M059J (cell line): ENCODE measurements around the gene TRIP4. TPM values are rescaled to one million over a fixed set of nuclear protein-coding genes. Genes with fewer than 3 reads are reported as not detected.
A peak's percentile ranks its signal among the peaks of the same experiment; 100 is the strongest.

Source experiments
- DNase-seq: peaks from one replicate; pipeline ENCODE4 v3.0.0-alpha.2; 2012; ENCODE audit warnings: low read depth
- total RNA-seq: library from RNA; depleted of rRNA; stranded (reverse); fragments of >200 nt; shearing (Covaris generic); gene quantifications from 2 replicates; pipeline ENCODE4 v1.2.3, GENCODE V29; 2014

TRIP4 gene
- total RNA-seq, 1 experiment from 2014 or later = 10.5 TPM

DNA sequence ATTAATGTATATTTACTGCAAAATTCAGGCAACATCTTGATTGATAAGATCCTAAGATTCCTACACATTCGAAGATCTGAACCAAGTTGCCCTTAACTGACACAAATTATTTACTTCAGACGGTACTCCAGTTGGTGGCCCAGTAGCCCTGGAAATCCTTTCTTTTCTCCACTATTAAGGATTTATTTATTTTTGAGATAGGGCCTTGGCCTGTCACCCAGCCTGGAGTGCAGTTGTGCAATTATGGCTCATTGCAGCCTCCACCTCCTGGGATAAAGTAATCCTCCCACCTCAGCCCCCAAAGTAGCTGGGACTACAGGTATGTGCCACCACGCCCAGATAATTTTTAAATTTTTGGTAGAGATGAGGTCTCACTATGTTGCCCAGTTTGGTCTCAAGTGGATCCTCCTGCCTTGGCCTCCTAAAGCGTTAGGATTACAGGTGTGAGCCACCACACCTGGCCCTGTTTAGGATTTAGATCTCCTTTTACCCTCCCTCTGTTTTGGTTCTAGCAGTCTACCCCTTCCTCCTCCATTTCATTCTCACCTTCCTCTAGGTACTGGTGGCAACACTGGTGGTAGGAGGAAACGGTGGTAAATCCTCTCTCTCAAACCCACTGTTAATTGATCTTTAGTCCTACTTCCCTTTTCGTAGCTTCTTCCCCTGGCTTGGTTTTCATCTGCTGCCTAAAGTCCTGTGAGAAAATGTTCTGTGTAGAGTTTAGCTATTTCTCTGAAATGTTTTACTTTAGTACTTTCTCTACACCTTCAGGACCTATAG, 60.1 kb downstream of the TRIP4 start:
- DNase-seq = no peak

DNA sequence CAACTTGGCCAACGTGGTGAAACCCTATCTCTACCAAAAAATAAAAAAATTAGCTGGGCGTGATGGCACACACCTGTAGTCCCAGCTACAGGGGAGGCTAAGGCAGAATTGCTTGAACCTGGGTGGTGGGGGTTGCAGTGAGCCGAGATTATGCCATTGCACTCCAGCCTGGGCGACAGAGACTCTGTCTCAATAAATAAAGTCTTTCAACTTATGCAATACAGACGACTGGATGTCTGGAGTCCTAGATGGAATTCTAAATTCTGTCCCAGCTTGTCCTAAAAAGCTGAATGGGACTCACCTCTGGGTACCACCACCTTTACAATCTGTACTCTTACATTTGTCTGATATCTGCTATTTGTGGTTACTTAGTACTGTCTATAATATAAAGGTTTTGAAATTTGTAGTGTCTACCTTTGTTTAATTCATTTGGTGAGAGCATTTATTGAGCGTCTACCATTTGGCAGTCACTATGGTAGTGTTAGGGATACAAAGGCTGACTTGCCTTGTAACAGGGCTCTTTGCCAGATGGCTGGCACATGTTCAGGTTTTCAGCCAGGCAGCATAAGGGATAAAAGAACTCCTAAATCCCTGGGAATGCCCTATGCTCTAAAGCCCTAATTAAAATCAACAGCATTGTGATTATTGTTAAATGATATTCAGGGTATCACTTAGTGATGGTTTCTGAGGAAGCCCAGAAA, 65.5 kb downstream of the TRIP4 start:
- DNase-seq = no peak

DNA sequence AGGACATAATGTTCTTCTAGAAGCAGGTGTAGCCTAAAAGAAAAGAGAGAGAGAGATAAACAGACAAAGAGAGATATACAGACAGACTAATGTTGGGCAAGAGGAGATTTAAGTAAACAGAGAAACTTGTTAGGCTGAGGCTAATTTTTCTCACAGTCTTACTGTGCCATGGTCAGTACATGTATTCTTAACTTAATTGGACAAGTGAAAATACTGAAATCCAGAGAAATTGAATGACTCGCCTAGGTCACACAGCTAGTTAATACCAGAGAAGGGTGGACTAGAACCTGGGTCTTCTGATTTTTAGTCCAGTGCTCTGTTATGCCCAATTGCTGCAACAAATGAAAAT, 66.0 kb downstream of the TRIP4 start:
- no peak for DNase-seq

GRCh38 chr15:64454282-64454681, 66.6 kb downstream of the TRIP4 start:
- no peak for DNase-seq

DNA sequence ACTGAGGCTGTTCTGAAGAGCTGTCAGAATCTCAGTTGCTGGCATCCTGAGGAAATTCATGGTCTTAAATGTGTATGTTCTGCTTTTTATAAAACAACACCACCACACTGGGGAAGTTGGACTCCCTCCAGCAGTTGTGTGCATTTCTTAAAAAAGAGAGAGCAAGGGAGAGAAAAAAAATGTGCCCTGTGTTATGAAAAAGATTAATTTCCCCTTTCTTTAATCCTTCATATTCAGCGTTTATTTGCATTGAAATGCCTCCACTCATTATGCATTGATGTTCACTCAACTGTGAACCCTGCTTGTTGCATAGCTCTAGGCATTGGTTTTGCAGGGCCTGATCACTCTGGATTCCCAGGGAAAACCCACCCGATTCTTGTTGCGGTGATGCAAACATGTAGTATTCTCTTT, 68.3 kb downstream of the TRIP4 start:
- DNase-seq = no peak

GRCh38 chr15:64456634-64457108, 69.0 kb downstream of the TRIP4 start:
- DNase-seq = no peak

- no peak for DNase-seq
Measured at GRCh38 chr15:64459066-64459781, 71.6 kb downstream of the TRIP4 start.

GRCh38 chr15:64460206-64460723, 72.6 kb downstream of the TRIP4 start, which contains the start of gene ZNF609:
Gene ZNF609, plus strand, starts transcription at chr15:64460578. Its CDS starts 38,842 bp downstream, at chr15:64499420.
- DNase-seq = peak; percentile 93

GRCh38 chr15:64460724-64461720, 73.4 kb downstream of the TRIP4 start:
- peak; percentile 81 for DNase-seq

GRCh38 chr15:64461721-64462162, 74.1 kb downstream of the TRIP4 start:
- DNase-seq = peak; percentile 27

GRCh38 chr15:64462492-64462891, 74.9 kb downstream of the TRIP4 start:
- no peak for DNase-seq

GRCh38 chr15:64464276-64465005, 76.8 kb downstream of the TRIP4 start:
- peak; percentile 15 for DNase-seq

- no peak for DNase-seq
Measured at GRCh38 chr15:64466408-64467141, 78.9 kb downstream of the TRIP4 start.

DNA sequence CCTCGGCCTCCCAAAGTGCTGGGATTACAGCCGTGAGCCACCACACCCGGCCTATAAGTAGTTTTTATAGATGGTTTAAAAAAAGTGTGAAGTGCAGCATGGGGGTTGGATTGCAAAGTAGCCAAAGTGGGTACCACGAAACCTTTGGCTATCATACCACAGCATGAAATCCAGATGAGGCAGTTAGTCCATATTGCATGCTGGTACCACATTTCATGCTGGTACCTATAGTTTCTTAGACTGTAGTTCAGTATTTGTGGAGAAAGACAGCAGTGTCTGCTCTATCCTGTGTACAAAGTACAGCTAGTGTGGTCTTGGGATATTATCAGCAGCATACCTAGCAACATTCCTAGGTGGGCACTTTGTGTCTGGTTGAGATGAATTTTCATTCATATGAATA, 84.5 kb downstream of the TRIP4 start:
- DNase-seq = no peak

GRCh38 chr15:64474846-64475245, 87.2 kb downstream of the TRIP4 start:
- no peak for DNase-seq

GRCh38 chr15:64476550-64476949, 88.9 kb downstream of the TRIP4 start:
- no peak for DNase-seq

DNA sequence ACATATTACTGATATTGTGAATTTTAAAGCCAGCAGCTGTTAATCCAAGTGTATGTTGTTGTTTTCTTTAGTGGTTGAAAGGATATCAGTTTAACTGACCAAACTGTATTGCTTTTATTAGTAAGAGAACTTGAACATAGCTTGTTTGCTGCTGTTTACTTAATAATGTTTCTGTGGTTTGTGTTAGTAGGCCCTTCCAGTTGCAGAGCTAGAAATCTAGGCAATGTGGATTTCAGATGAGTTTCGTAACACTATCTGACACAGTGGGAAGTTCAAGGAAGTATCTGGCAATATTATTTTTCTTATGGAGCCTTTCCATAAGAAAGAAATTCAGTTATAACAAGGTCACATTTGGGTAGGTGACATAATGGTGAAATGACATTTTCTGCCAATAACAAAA, 91.2 kb downstream of the TRIP4 start:
- no peak for DNase-seq

GRCh38 chr15:64480891-64481290, 93.3 kb downstream of the TRIP4 start:
- DNase-seq = no peak

DNA sequence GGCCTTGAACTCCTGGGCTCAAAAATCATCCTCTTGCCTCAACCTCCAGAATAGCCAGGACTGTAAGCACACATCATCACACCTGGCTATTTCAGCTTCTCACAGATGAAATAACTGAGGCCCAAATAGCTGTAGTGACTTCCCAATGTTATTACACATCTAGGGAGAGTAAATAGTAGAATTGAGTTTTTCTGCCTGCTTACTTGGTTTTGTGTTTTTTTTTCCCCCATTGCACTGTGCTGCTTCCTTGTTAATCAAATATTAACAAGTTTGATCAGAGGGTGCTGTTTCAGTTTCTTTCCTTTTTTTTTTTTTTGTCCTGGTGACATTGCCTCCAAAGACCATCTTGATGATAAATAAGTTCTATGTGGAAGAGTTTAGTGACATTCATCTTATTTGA, 96.1 kb downstream of the TRIP4 start:
- no peak for DNase-seq
